Activated gamma-delta T cell (primary cell): ENCODE data around the gene HEMK1.

Source experiments
- DNase-seq: peaks from one replicate; lab custom pipeline; 2025; lab: John Stamatoyannopoulos, UW

HEMK1 gene

GRCh38 chr3:50602595-50603191, 33.4 kb downstream of the HEMK1 start:
- DNase-seq: no peak

- DNase-seq: no peak
Observed at GRCh38 chr3:50603261-50604109, 34.2 kb downstream of the HEMK1 start.

- no peak for DNase-seq
Observed at GRCh38 chr3:50604110-50604621, 34.8 kb downstream of the HEMK1 start.

GRCh38 chr3:50604628-50605588, 35.6 kb downstream of the HEMK1 start:
- DNase-seq: no peak

GRCh38 chr3:50605901-50606326, 36.6 kb downstream of the HEMK1 start:
- DNase-seq: no peak

GRCh38 chr3:50606596-50606995, 37.3 kb downstream of the HEMK1 start:
- peak; percentile 31 for DNase-seq

GRCh38 chr3:50607271-50608091, 38.2 kb downstream of the HEMK1 start:
- DNase-seq: no peak

- DNase-seq: no peak
Observed at GRCh38 chr3:50608278-50608677, 39.0 kb downstream of the HEMK1 start.

GRCh38 chr3:50609071-50609762, 39.9 kb downstream of the HEMK1 start:
- DNase-seq: no peak

- no peak for DNase-seq
Observed at GRCh38 chr3:50609763-50610085, 40.4 kb downstream of the HEMK1 start.

- DNase-seq: no peak
Observed at GRCh38 chr3:50610181-50610971, 41.1 kb downstream of the HEMK1 start.

GRCh38 chr3:50610992-50611463, 41.7 kb downstream of the HEMK1 start:
- DNase-seq: no peak

- DNase-seq: peak; percentile 87
Observed at GRCh38 chr3:50611464-50612233, 42.3 kb downstream of the HEMK1 start, which contains the start of gene CISH. TSS of gene CISH (minus strand) at chr3:50611774. CDS start at chr3:50611650, 124 bp downstream.

- no peak for DNase-seq
Observed at GRCh38 chr3:50612234-50612882, 43.0 kb downstream of the HEMK1 start.

GRCh38 chr3:50612970-50613846, 43.9 kb downstream of the HEMK1 start:
- no peak for DNase-seq

- DNase-seq: no peak
Observed at GRCh38 chr3:50615190-50615589, 45.9 kb downstream of the HEMK1 start.
